CD4-positive, alpha-beta T cell treated with Interleukin-4 for 4 hours (primary cell): ENCODE data around the gene FN1.
"Not testable (repeated sequence)": the region's sequence is repeated elsewhere in the genome, so short reads cannot be mapped to it uniquely, and the experiment has no call there.

Source experiments
- DNase-seq: peaks from one replicate; pipeline ENCODE4 v3.0.0-alpha.2; 2020

FN1 gene

GRCh38 chr2:215363461-215364156, 72.3 kb downstream of the FN1 start:
- no peak for DNase-seq

GRCh38 chr2:215363039-215363438, 72.8 kb downstream of the FN1 start:
- DNase-seq = no peak

GRCh38 chr2:215362562-215362904, 73.3 kb downstream of the FN1 start:
- no peak for DNase-seq

GRCh38 chr2:215361876-215362561, 73.8 kb downstream of the FN1 start:
- no peak for DNase-seq

- DNase-seq = no peak
Measured at GRCh38 chr2:215361211-215361875, 74.5 kb downstream of the FN1 start.

GRCh38 chr2:215360596-215360995, 75.3 kb downstream of the FN1 start:
- no peak for DNase-seq

GRCh38 chr2:215360059-215360458, 75.8 kb downstream of the FN1 start:
- not testable (repeated sequence) for DNase-seq

- no peak for DNase-seq
Measured at GRCh38 chr2:215359576-215359922, 76.3 kb downstream of the FN1 start.

- no peak for DNase-seq
Measured at GRCh38 chr2:215358891-215359575, 76.8 kb downstream of the FN1 start.

- DNase-seq = no peak
Measured at GRCh38 chr2:215358312-215358845, 77.5 kb downstream of the FN1 start.

GRCh38 chr2:215357660-215358059, 78.2 kb downstream of the FN1 start:
- DNase-seq = no peak

- DNase-seq = no peak
Measured at GRCh38 chr2:215356948-215357461, 78.9 kb downstream of the FN1 start.

GRCh38 chr2:215356334-215356947, 79.4 kb downstream of the FN1 start:
- DNase-seq = no peak

- no peak for DNase-seq
Measured at GRCh38 chr2:215355801-215356200, 80.1 kb downstream of the FN1 start.

GRCh38 chr2:215354771-215355695, 80.8 kb downstream of the FN1 start:
- no peak for DNase-seq

- no peak for DNase-seq
Measured at GRCh38 chr2:215352602-215353001, 83.3 kb downstream of the FN1 start.

- no peak for DNase-seq
Measured at GRCh38 chr2:215347878-215348277, 88.0 kb downstream of the FN1 start.

GRCh38 chr2:215338883-215339679, 96.8 kb downstream of the FN1 start:
- no peak for DNase-seq

GRCh38 chr2:215332872-215333595, 102.8 kb downstream of the FN1 start:
- no peak for DNase-seq

- no peak for DNase-seq
Measured at GRCh38 chr2:215328066-215328465, 107.8 kb downstream of the FN1 start.
